Smooth muscle cell (in vitro differentiated cells): ENCODE results near the gene EYA4. TPM values are rescaled to one million over a fixed set of nuclear protein-coding genes. Genes with fewer than 3 reads are reported as not detected.

ENCODE experiments used
- DNase-seq: peaks from one replicate; lab custom pipeline; 2025; ENCODE audit not compliant: unreplicated experiment; lab: John Stamatoyannopoulos, UW
- H2AFZ ChIP-seq: fragments of 200-600 bp; sonication (generic); 2 replicates; pipeline ENCODE4 v1.6.0; 2016; ENCODE audit warnings: antibody characterized with exemption, low read depth, mild to moderate bottlenecking
- H3F3A ChIP-seq: fragments of 200-600 bp; sonication (generic); 2 replicates; pipeline ENCODE4 v1.6.0; 2017; ENCODE audit warnings: antibody characterized with exemption, low read depth
- H3K27ac ChIP-seq: fragments of 200-600 bp; sonication (generic); 2 replicates; pipeline ENCODE4 v1.5.1; 2016; ENCODE audit warnings: low read depth, mild to moderate bottlenecking
- H3K27me3 ChIP-seq: fragments of 200-600 bp; sonication (generic); 2 replicates; pipeline ENCODE4 v1.6.1; 2016; ENCODE audit warnings: low read depth, mild to moderate bottlenecking
- H3K36me3 ChIP-seq: fragments of 200-600 bp; sonication (generic); 2 replicates; pipeline ENCODE4 v1.5.1; 2016; ENCODE audit warnings: low read depth
- H3K4me1 ChIP-seq: fragments of 200-600 bp; sonication (generic); 2 replicates; pipeline ENCODE4 v1.5.1; 2016; ENCODE audit warnings: low read depth
- H3K4me2 ChIP-seq: fragments of 200-600 bp; sonication (generic); 2 replicates; pipeline ENCODE4 v1.6.0; 2016; ENCODE audit warnings: mild to moderate bottlenecking
- H3K4me3 ChIP-seq: fragments of 200-600 bp; sonication (generic); 2 replicates; pipeline ENCODE4 v1.5.1; 2016; ENCODE audit warnings: mild to moderate bottlenecking
- H3K79me2 ChIP-seq: fragments of 200-600 bp; sonication (generic); 2 replicates; pipeline ENCODE4 v1.6.0; 2016; ENCODE audit warnings: low read depth, mild to moderate bottlenecking
- H3K9ac ChIP-seq: fragments of 200-600 bp; sonication (generic); 2 replicates; pipeline ENCODE4 v1.6.0; 2016; ENCODE audit warnings: low read depth
- H3K9me3 ChIP-seq: fragments of 200-600 bp; sonication (generic); replicated peaks from 2 replicates; pipeline ENCODE4 v1.5.1; 2016; ENCODE audit warnings: low read depth
- H4K20me1 ChIP-seq: fragments of 200-600 bp; sonication (generic); 2 replicates; pipeline ENCODE4 v1.6.0; 2016; ENCODE audit warnings: low read depth
- CTCF ChIP-seq: fragments of 200-600 bp; sonication (generic); IDR thresholded peaks from 2 replicates; pipeline ENCODE4 v1.5.1; 2017; ENCODE audit warnings: borderline replicate concordance, mild to moderate bottlenecking, antibody characterized with exemption; ENCODE audit not compliant: insufficient read depth, poor library complexity, severe bottlenecking
- WGBS: methylation state at CpG from one replicate; pipeline ENCODE4 v1.1.7; 2016; ENCODE audit warnings: low lambda C conversion rate; 5-methylcytosine and 5-hydroxymethylcytosine counted together
- polyA plus RNA-seq: library from polyadenylated mRNA; unstranded; fragments of >200 nt; fragmentation: Nextera tagmentation; extraction: Ambion mirVana; gene quantifications from 2 replicates; pipeline ENCODE4 v1.2.1, GENCODE V29; 2016
- total RNA-seq: library from RNA; depleted of rRNA; stranded (reverse); fragments of >200 nt; gene quantifications from 2 replicates; pipeline ENCODE4 v1.2.3, GENCODE V29; 2014

Gene EYA4
- total and polyA plus RNA-seq, 2 experiments from 2014 or later = 1.3 TPM; not detected in 1

GRCh38 chr6:133399426-133399825 lies 158.3 kb downstream of the EYA4 start:
- DNase-seq = no peak
- Histone ChIP-seq H4K20me1 (no peaks in the 10 kb centered on the region), H2AFZ (no peak overlapping the region), H3F3A (no peaks in the 10 kb centered on the region), H3K9me3 (no peaks in the 10 kb centered on the region), H3K4me3 (no peak overlapping the region), H3K9ac (no peak overlapping the region), H3K4me1 (peaks cover 6% of the 10 kb centered on the region), H3K27ac (no peak overlapping the region), H3K36me3 (no peaks in the 10 kb centered on the region), H3K27me3 (no peaks in the 10 kb centered on the region), H3K79me2 (no peaks in the 10 kb centered on the region), H3K4me2 (no peak overlapping the region)
- whole genome bisulfite sequencing = 88% methylated on average over 2 of the region's 2 CpGs
- no peak for TF ChIP-seq CTCF

- Histone ChIP-seq H3K9me3 (no peaks in the 10 kb centered on the region), H3F3A (no peaks in the 10 kb centered on the region), H3K9ac (no peak overlapping the region), H3K4me3 (no peak overlapping the region), H3K36me3 (no peaks in the 10 kb centered on the region), H3K27ac (no peak overlapping the region), H4K20me1 (no peaks in the 10 kb centered on the region), H3K4me1 (peaks cover 25% of the 10 kb centered on the region), H2AFZ (no peak overlapping the region), H3K4me2 (no peak overlapping the region), H3K27me3 (no peaks in the 10 kb centered on the region), H3K79me2 (no peaks in the 10 kb centered on the region)
- TF ChIP-seq CTCF = no peak
- no peak for DNase-seq
- 83% methylated on average over 2 of the region's 2 CpGs for WGBS
Observed at GRCh38 chr6:133404151-133404550, 163.0 kb downstream of the EYA4 start.

DNA sequence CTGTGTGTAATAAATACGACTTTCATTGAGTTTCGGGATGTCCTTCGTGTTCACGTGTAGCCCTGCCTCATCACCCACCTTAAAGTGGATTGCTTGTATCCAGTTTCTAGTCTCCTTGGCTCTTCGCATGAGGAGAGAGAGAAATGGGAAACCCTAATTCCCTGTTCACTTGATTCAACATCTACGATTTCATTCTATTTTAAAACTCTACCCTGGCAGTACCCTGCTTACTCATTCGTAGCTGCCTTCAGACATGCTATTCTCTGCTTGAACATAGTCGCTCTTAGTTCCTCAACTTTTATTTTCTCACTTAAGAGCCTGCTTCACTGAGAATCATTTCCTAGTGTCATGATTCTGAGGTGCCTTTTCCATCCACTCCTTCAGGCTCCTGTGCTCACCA lies 163.6 kb downstream of the EYA4 start:
- H2AFZ ChIP-seq = no peak overlapping the region
- no peaks in the 10 kb centered on the region for H3K36me3 ChIP-seq
- DNase-seq = no peak
- no peak overlapping the region for H3K4me3 ChIP-seq
- H3K4me1 ChIP-seq = peaks cover 25% of the 10 kb centered on the region
- H3F3A ChIP-seq = no peaks in the 10 kb centered on the region
- no peak overlapping the region for H3K9ac ChIP-seq
- 95% methylated on average over 8 of the region's 8 CpGs for WGBS
- H3K27ac ChIP-seq = no peak overlapping the region
- H3K9me3 ChIP-seq = no peaks in the 10 kb centered on the region
- H3K27me3 ChIP-seq = no peaks in the 10 kb centered on the region
- TF ChIP-seq CTCF = no peak
- no peaks in the 10 kb centered on the region for H4K20me1 ChIP-seq
- H3K4me2 ChIP-seq = no peak overlapping the region
- H3K79me2 ChIP-seq = no peaks in the 10 kb centered on the region

- Histone ChIP-seq H2AFZ (no peak overlapping the region), H4K20me1 (no peaks in the 10 kb centered on the region), H3K9ac (no peak overlapping the region), H3K9me3 (no peaks in the 10 kb centered on the region), H3K4me2 (no peak overlapping the region), H3K4me3 (no peak overlapping the region), H3K79me2 (no peaks in the 10 kb centered on the region), H3K27ac (no peak overlapping the region), H3K36me3 (no peaks in the 10 kb centered on the region), H3K27me3 (no peaks in the 10 kb centered on the region), H3F3A (no peaks in the 10 kb centered on the region), H3K4me1 (peaks cover 39% of the 10 kb centered on the region)
- no peak for DNase-seq
- 73% methylated on average over 3 of the region's 3 CpGs for WGBS
- no peak for TF ChIP-seq CTCF
Observed at GRCh38 chr6:133407320-133408100, 166.4 kb downstream of the EYA4 start.
